H9 (cell line): Measurements from ENCODE around the gene RBM22. TPM values are rescaled to one million over a fixed set of nuclear protein-coding genes. Genes with fewer than 3 reads are reported as not detected.

Experiments used
- DNase-seq: peaks from one replicate; pipeline ENCODE4 v3.0.0-alpha.2; 2017
- H2AFZ ChIP-seq: one replicate; pipeline ENCODE4 v1.6.1; 2013; ENCODE audit warnings: mild to moderate bottlenecking, low read length, control low read depth, moderate library complexity
- H2AK5ac ChIP-seq: 2 replicates; pipeline ENCODE4 v1.6.1; 2013; ENCODE audit warnings: low read length, control low read depth, mixed read lengths; ENCODE audit not compliant: insufficient read length
- H2BK120ac ChIP-seq: one replicate; pipeline ENCODE4 v1.6.1; 2013; ENCODE audit warnings: low read depth, mild to moderate bottlenecking, low read length, control low read depth, inconsistent platforms; ENCODE audit not compliant: poor library complexity, severe bottlenecking
- H2BK12ac ChIP-seq: 2 replicates; pipeline ENCODE4 v1.6.1; 2013; ENCODE audit warnings: low read length, control low read depth, mixed read lengths, low read depth; ENCODE audit not compliant: insufficient read length
- H2BK15ac ChIP-seq: 2 replicates; pipeline ENCODE4 v1.6.1; 2013; ENCODE audit warnings: low read depth, low read length, control low read depth
- H2BK20ac ChIP-seq: one replicate; pipeline ENCODE4 v1.6.1; 2013; ENCODE audit warnings: low read depth, mild to moderate bottlenecking, low read length, control low read depth, inconsistent platforms; ENCODE audit not compliant: poor library complexity, severe bottlenecking
- H2BK5ac ChIP-seq: 2 replicates; pipeline ENCODE4 v1.6.1; 2013; ENCODE audit warnings: low read length, control low read depth, mixed read lengths; ENCODE audit not compliant: insufficient read length
- H3K14ac ChIP-seq: 2 replicates; pipeline ENCODE4 v1.6.1; 2013; ENCODE audit warnings: low read length, control low read depth; ENCODE audit not compliant: insufficient read depth
- H3K18ac ChIP-seq: 2 replicates; pipeline ENCODE4 v1.6.1; 2013; ENCODE audit warnings: low read depth, mild to moderate bottlenecking, mixed read lengths, low read length, control low read depth; ENCODE audit not compliant: insufficient read length
- H3K23ac ChIP-seq: 2 replicates; pipeline ENCODE4 v1.6.1; 2013; ENCODE audit warnings: low read length, control low read depth, mixed read lengths, low read depth; ENCODE audit not compliant: insufficient read length
- H3K23me2 ChIP-seq: 2 replicates; pipeline ENCODE4 v1.6.1; 2013; ENCODE audit warnings: low read depth, mild to moderate bottlenecking, mixed read lengths, low read length, control low read depth; ENCODE audit not compliant: insufficient read length, poor library complexity, severe bottlenecking
- H3K27ac ChIP-seq: 2 replicates; pipeline ENCODE4 v1.5.1; 2013; ENCODE audit warnings: low read length, control low read depth, mixed read lengths, low read depth; ENCODE audit not compliant: insufficient read length
- H3K27me3 ChIP-seq: 2 replicates; pipeline ENCODE4 v1.6.1; 2013; ENCODE audit warnings: low read length, control low read depth, inconsistent platforms; ENCODE audit not compliant: insufficient read depth
- H3K4ac ChIP-seq: 2 replicates; pipeline ENCODE4 v1.6.1; 2013; ENCODE audit warnings: low read depth, mild to moderate bottlenecking, control low read depth, inconsistent platforms, low read length, moderate library complexity
- H3K4me1 ChIP-seq: 2 replicates; pipeline ENCODE4 v1.6.1; 2013; ENCODE audit warnings: low read length, control low read depth, inconsistent platforms; ENCODE audit not compliant: insufficient read depth
- H3K4me2 ChIP-seq: 2 replicates; pipeline ENCODE4 v1.6.1; 2013; ENCODE audit warnings: low read length, control low read depth, mixed read lengths; ENCODE audit not compliant: insufficient read length, insufficient read depth
- H3K56ac ChIP-seq: 2 replicates; pipeline ENCODE4 v1.6.1; 2013; ENCODE audit warnings: low read depth, mild to moderate bottlenecking, mixed read lengths, low read length, control low read depth; ENCODE audit not compliant: insufficient read length
- H3K79me1 ChIP-seq: 2 replicates; pipeline ENCODE4 v1.6.1; 2013; ENCODE audit warnings: low read depth, mild to moderate bottlenecking, moderate library complexity, low read length, control low read depth, inconsistent platforms; ENCODE audit not compliant: insufficient read depth, poor library complexity, severe bottlenecking
- H3K79me2 ChIP-seq: 2 replicates; pipeline ENCODE4 v1.6.1; 2013; ENCODE audit warnings: low read length, control low read depth, inconsistent platforms; ENCODE audit not compliant: insufficient read depth
- H3K9ac ChIP-seq: 2 replicates; pipeline ENCODE4 v1.6.1; 2013; ENCODE audit warnings: low read length, control low read depth, mixed read lengths; ENCODE audit not compliant: insufficient read length; ENCODE audit errors: extremely low read depth
- H3K9me3 ChIP-seq: one replicate; pipeline ENCODE4 v1.6.1; 2013; ENCODE audit warnings: low read depth, low read length, inconsistent platforms; ENCODE audit not compliant: control insufficient read depth
- H3T11ph ChIP-seq: one replicate; pipeline ENCODE4 v1.6.1; 2013; ENCODE audit warnings: mild to moderate bottlenecking, low read length, control low read depth, inconsistent platforms
- H4K20me1 ChIP-seq: one replicate; pipeline ENCODE4 v1.6.1; 2013; ENCODE audit not compliant: control insufficient read depth, insufficient read length, insufficient read depth
- H4K5ac ChIP-seq: 2 replicates; pipeline ENCODE4 v1.6.1; 2013; ENCODE audit warnings: low read depth, mild to moderate bottlenecking, mixed read lengths, low read length, control low read depth; ENCODE audit not compliant: insufficient read length
- H4K8ac ChIP-seq: replicated peaks from 2 replicates; pipeline ENCODE4 v1.6.1; 2013; ENCODE audit warnings: low read length, control low read depth, mixed read lengths, low read depth; ENCODE audit not compliant: insufficient read length
- H4K91ac ChIP-seq: 2 replicates; pipeline ENCODE4 v1.6.1; 2013; ENCODE audit warnings: low read depth, mild to moderate bottlenecking, moderate library complexity, mixed read lengths, low read length, control low read depth; ENCODE audit not compliant: insufficient read length
- H3K27ac Mint-ChIP-seq, 3 experiments: 2 replicates in 2 of 3; 3 replicates in 1 of 3; pipeline ENCODE4 v1.8.0; 2020 to 2021; ENCODE audit warnings: mixed read lengths in 3 of 3, mild to moderate bottlenecking in 1 of 3, moderate library complexity in 1 of 3
- H3K27me3 Mint-ChIP-seq: 2 replicates; pipeline ENCODE4 v1.8.0; 2021; ENCODE audit warnings: low read depth, mild to moderate bottlenecking, moderate library complexity, mixed read lengths
- H3K36me3 Mint-ChIP-seq, 3 experiments: 2 replicates in 2 of 3; 3 replicates in 1 of 3; pipeline ENCODE4 v1.8.0; 2020 to 2021; ENCODE audit warnings: low read depth in 3 of 3, mixed read lengths in 3 of 3; ENCODE audit not compliant: insufficient read depth in 1 of 3
- H3K4me1 Mint-ChIP-seq, 2 experiments: 2 replicates each; pipeline ENCODE4 v1.8.0; 2020; ENCODE audit warnings: mixed read lengths in 2 of 2
- H3K4me3 Mint-ChIP-seq, 2 experiments: 2 replicates in 1 of 2; 3 replicates in 1 of 2; pipeline ENCODE4 v1.8.0; 2020 to 2021; ENCODE audit warnings: mild to moderate bottlenecking in 2 of 2, mixed read lengths in 2 of 2, moderate library complexity in 1 of 2
- H3K9me3 Mint-ChIP-seq, 2 experiments: 2 replicates in 1 of 2; 3 replicates in 1 of 2; pipeline ENCODE4 v1.8.0; 2020; ENCODE audit warnings: mild to moderate bottlenecking in 2 of 2, mixed read lengths in 2 of 2, moderate library complexity in 1 of 2
- WGBS: extraction: QIAGEN DNeasy Blood & Tissue Kit; methylation state at CpG from one replicate; pipeline ENCODE4 v1.1.7; 2013; ENCODE audit warnings: missing lambda C conversion rate, low lambda C conversion rate, mixed read lengths; ENCODE audit not compliant: insufficient read length; ENCODE audit errors: extremely low coverage; 5-methylcytosine and 5-hydroxymethylcytosine counted together
- total RNA-seq: library from RNA; stranded (reverse); gene quantifications from 2 replicates; pipeline ENCODE4 v1.2.1, GENCODE V29; 2021
- TF ChIP-seq, protein P1 (sequence below): fragments of 200-600 bp; sonication (generic); conservative IDR thresholded peaks from 3 replicates; pipeline ENCODE4 v1.8.0; 2021; ENCODE audit warnings: antibody characterized with exemption, mild to moderate bottlenecking

RBM22 gene
- total RNA-seq, 1 experiment from 2014 or later, result 47.0 TPM

DNA sequence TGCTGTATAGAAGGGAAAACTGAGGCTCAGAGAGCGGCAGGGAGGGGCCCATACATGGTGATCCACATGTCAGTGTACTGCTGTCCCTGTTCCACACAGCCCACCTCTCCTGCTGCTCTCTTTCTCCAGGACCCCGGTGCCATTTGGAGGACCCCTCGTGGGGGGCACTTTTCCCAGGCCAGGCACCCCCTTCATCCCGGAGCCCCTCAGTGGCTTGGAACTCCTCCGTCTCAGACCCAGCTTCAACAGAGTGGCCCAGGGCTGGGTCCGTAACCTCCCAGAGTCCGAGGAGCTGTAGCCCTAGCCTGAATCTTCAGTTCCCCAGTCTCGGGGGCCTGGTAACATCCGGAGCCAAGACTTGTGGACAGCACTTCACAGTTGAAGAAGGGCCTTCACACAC lies 24.3 kb downstream of the RBM22 start:
- Histone ChIP-seq H3K27me3 (no peaks in the 10 kb centered on the region), H4K8ac (no peak overlapping the region), H3K14ac (no peak overlapping the region), H2AK5ac (no peak overlapping the region), H3K79me2 (no peaks in the 10 kb centered on the region), H3K4me2 (no peak overlapping the region), H4K20me1 (no peaks in the 10 kb centered on the region), H3K56ac (no peak overlapping the region), H3K18ac (no peak overlapping the region), H3K23me2 (peaks cover 7% of the 10 kb centered on the region), H2BK20ac (no peak overlapping the region), H2BK12ac (no peak overlapping the region), H3K23ac (no peak overlapping the region), H4K5ac (no peak overlapping the region), H3K4me1 (no peaks in the 10 kb centered on the region), H3K9ac (no peak overlapping the region), H2AFZ (no peak overlapping the region), H2BK15ac (no peak overlapping the region), H2BK5ac (no peak overlapping the region), H3K9me3 (no peaks in the 10 kb centered on the region), H3K27ac (no peak overlapping the region), H3K79me1 (no peaks in the 10 kb centered on the region), H3K4ac (no peak overlapping the region), H3T11ph (no peak overlapping the region), H2BK120ac (no peak overlapping the region), H4K91ac (no peak overlapping the region)
- TF ChIP-seq, protein P1, sequence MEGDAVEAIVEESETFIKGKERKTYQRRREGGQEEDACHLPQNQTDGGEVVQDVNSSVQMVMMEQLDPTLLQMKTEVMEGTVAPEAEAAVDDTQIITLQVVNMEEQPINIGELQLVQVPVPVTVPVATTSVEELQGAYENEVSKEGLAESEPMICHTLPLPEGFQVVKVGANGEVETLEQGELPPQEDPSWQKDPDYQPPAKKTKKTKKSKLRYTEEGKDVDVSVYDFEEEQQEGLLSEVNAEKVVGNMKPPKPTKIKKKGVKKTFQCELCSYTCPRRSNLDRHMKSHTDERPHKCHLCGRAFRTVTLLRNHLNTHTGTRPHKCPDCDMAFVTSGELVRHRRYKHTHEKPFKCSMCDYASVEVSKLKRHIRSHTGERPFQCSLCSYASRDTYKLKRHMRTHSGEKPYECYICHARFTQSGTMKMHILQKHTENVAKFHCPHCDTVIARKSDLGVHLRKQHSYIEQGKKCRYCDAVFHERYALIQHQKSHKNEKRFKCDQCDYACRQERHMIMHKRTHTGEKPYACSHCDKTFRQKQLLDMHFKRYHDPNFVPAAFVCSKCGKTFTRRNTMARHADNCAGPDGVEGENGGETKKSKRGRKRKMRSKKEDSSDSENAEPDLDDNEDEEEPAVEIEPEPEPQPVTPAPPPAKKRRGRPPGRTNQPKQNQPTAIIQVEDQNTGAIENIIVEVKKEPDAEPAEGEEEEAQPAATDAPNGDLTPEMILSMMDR, result no peak
- peaks cover 0 to 7% (median 2%) of the 10 kb centered on the region in 3 experiments; a peak in 3 of 7 replicates for H3K36me3 Mint-ChIP-seq
- WGBS, result no CpG with 5 or more reads among the region's 9 CpGs
- peaks cover 16 to 17% of the 10 kb centered on the region in 2 experiments for H3K4me1 Mint-ChIP-seq
- H3K4me3 Mint-ChIP-seq, result no peak overlapping the region
- no peaks in the 10 kb centered on the region for H3K27me3 Mint-ChIP-seq
- DNase-seq, result no peak
- no peaks in the 10 kb centered on the region for H3K9me3 Mint-ChIP-seq
- no peak overlapping the region for H3K27ac Mint-ChIP-seq
